ENCODE data around the gene ZNF268. TPM values are rescaled to one million over a fixed set of nuclear protein-coding genes. Genes with fewer than 3 reads are reported as not detected.

ZNF268 gene
- total and polyA plus RNA-seq, 2 donors (not counting 1 experiment from before 2014, with no cell fraction given) = 11.6 to 28.6 TPM

DNA sequence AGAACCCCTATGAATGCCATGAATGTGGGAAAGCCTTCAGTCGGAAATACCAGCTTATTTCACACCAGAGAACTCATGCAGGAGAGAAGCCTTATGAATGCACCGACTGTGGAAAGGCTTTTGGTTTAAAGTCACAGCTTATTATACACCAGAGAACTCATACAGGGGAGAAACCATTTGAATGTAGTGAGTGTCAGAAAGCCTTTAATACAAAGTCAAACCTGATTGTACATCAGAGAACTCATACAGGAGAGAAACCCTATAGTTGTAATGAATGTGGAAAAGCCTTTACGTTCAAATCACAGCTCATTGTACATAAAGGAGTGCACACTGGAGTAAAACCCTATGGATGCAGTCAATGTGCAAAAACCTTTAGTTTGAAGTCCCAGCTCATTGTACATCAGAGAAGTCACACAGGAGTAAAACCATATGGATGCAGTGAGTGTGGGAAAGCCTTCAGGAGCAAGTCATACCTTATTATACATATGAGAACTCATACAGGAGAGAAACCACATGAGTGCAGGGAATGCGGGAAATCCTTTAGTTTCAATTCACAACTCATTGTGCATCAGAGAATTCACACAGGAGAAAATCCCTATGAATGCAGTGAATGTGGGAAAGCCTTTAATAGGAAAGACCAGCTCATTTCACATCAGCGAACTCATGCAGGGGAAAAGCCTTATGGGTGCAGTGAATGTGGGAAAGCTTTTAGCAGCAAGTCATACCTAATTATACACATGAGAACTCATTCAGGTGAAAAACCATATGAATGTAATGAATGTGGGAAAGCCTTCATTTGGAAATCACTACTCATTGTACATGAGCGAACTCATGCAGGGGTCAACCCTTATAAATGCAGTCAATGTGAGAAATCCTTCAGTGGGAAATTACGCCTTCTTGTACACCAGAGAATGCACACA is 22.3 kb downstream of the ZNF268 start:
- no peaks in the 10 kb centered on the region for H4K20me1 ChIP-seq (ENCODE audit: control insufficient read depth, extremely low read depth, insufficient read depth, low read length)
- H3K4me3 ChIP-seq (replicated peaks in 1 of 4; ENCODE audit: control extremely low read depth in 1 of 4, insufficient read depth in 1 of 4, low read depth in 3 of 4, low read length in 4 of 4) = no peak overlapping the region
- no peak for TF ChIP-seq EZH2 (IDR thresholded peaks at IDR 0.05; ENCODE audit: low read length, missing control alignments)
- TF ChIP-seq, protein P1, sequence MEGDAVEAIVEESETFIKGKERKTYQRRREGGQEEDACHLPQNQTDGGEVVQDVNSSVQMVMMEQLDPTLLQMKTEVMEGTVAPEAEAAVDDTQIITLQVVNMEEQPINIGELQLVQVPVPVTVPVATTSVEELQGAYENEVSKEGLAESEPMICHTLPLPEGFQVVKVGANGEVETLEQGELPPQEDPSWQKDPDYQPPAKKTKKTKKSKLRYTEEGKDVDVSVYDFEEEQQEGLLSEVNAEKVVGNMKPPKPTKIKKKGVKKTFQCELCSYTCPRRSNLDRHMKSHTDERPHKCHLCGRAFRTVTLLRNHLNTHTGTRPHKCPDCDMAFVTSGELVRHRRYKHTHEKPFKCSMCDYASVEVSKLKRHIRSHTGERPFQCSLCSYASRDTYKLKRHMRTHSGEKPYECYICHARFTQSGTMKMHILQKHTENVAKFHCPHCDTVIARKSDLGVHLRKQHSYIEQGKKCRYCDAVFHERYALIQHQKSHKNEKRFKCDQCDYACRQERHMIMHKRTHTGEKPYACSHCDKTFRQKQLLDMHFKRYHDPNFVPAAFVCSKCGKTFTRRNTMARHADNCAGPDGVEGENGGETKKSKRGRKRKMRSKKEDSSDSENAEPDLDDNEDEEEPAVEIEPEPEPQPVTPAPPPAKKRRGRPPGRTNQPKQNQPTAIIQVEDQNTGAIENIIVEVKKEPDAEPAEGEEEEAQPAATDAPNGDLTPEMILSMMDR (conservative IDR thresholded peaks at IDR 0.05 in 1 of 2, IDR thresholded peaks at IDR 0.05 in 1 of 2; ENCODE audit: low read depth in 1 of 2, low read length in 2 of 2) = no peak
- no peaks in the 10 kb centered on the region for H3K79me2 ChIP-seq (ENCODE audit: control insufficient read depth, insufficient read depth, low read length)
- H3K9ac ChIP-seq (ENCODE audit: insufficient read depth, low read length) = no peak overlapping the region
- H2AFZ ChIP-seq (ENCODE audit: low read length) = no peak overlapping the region
- H3K27me3 ChIP-seq (ENCODE audit: control insufficient read depth, insufficient read depth, low read length) = no peaks in the 10 kb centered on the region
- H3K36me3 ChIP-seq (ENCODE audit: control insufficient read depth, insufficient read depth, low read length) = peaks cover 5% of the 10 kb centered on the region
- H3K4me2 ChIP-seq (ENCODE audit: extremely low read depth, insufficient read depth, low read length) = no peak overlapping the region
- H3K27ac ChIP-seq (ENCODE audit: insufficient read depth, low read length) = no peak overlapping the region
- peak; percentile 9 to 31 for DNase-seq (ENCODE audit: low read depth in 2 of 2)
- no peaks in the 10 kb centered on the region for H3K4me1 ChIP-seq (ENCODE audit: control insufficient read depth, extremely low read depth, insufficient read depth, low read length)
- peaks cover 19% of the 10 kb centered on the region for H3K9me3 ChIP-seq (ENCODE audit: control insufficient read depth, insufficient read depth, low read depth, low read length)

DNA sequence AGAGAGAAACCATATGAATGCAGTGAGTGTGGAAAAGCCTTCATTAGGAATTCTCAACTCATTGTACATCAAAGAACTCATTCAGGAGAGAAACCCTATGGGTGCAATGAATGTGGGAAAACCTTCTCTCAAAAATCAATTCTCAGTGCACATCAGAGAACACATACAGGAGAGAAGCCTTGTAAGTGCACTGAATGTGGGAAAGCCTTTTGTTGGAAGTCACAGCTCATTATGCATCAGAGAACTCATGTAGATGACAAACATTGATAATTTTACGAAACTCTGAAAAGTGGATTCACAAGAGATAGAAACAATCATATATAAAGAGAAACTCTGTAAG is 22.9 kb downstream of the ZNF268 start:
- no peak overlapping the region for H2AFZ ChIP-seq (ENCODE audit: low read length)
- no peak overlapping the region for H3K9ac ChIP-seq (ENCODE audit: insufficient read depth, low read length)
- H3K36me3 ChIP-seq (ENCODE audit: control insufficient read depth, insufficient read depth, low read length) = peaks cover 5% of the 10 kb centered on the region
- H3K9me3 ChIP-seq (ENCODE audit: control insufficient read depth, insufficient read depth, low read depth, low read length) = peaks cover 19% of the 10 kb centered on the region
- no peaks in the 10 kb centered on the region for H3K79me2 ChIP-seq (ENCODE audit: control insufficient read depth, insufficient read depth, low read length)
- TF ChIP-seq, protein P1 (conservative IDR thresholded peaks at IDR 0.05 in 1 of 2, IDR thresholded peaks at IDR 0.05 in 1 of 2; ENCODE audit: low read depth in 1 of 2, low read length in 2 of 2) = no peak
- TF ChIP-seq EZH2 (IDR thresholded peaks at IDR 0.05; ENCODE audit: low read length, missing control alignments) = no peak
- H3K4me3 ChIP-seq (replicated peaks in 1 of 4; ENCODE audit: control extremely low read depth in 1 of 4, insufficient read depth in 1 of 4, low read depth in 3 of 4, low read length in 4 of 4) = no peak overlapping the region
- no peaks in the 10 kb centered on the region for H3K27me3 ChIP-seq (ENCODE audit: control insufficient read depth, insufficient read depth, low read length)
- no peak overlapping the region for H3K4me2 ChIP-seq (ENCODE audit: extremely low read depth, insufficient read depth, low read length)
- H3K4me1 ChIP-seq (ENCODE audit: control insufficient read depth, extremely low read depth, insufficient read depth, low read length) = no peaks in the 10 kb centered on the region
- DNase-seq (ENCODE audit: low read depth in 2 of 2) = no peak
- no peak overlapping the region for H3K27ac ChIP-seq (ENCODE audit: insufficient read depth, low read length)
- H4K20me1 ChIP-seq (ENCODE audit: control insufficient read depth, extremely low read depth, insufficient read depth, low read length) = no peaks in the 10 kb centered on the region

DNA sequence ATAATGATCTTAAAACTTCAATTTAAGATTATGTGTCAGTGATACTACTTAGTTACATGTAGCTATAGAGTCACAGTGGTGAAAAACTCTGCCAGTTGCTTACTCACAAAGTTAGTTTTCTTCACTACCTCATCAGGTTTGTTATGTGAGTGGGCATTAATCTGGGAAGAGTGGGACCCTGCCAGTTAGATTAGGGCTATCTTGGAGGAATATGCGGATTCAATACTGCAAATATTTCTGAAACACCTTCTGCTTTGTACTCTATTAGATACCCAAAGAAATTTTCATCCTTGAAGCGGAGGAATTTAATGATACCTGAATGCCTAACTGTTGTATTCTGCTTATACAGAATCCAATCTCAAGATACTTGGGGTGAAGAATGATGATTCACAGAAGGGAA is 25.1 kb downstream of the ZNF268 start:
- Histone ChIP-seq H3K9me3 (ENCODE audit: control insufficient read depth, insufficient read depth, low read depth, low read length) (peaks cover 19% of the 10 kb centered on the region), H3K36me3 (ENCODE audit: control insufficient read depth, insufficient read depth, low read length) (peaks cover 5% of the 10 kb centered on the region), H3K4me1 (ENCODE audit: control insufficient read depth, extremely low read depth, insufficient read depth, low read length) (no peaks in the 10 kb centered on the region)

More for the DNA sequence above, 25.1 kb downstream of the ZNF268 start:
- Histone ChIP-seq H3K4me3 (replicated peaks in 1 of 4; ENCODE audit: control extremely low read depth in 1 of 4, insufficient read depth in 1 of 4, low read depth in 3 of 4, low read length in 4 of 4) (no peak overlapping the region), H3K9ac (ENCODE audit: insufficient read depth, low read length) (no peak overlapping the region), H4K20me1 (ENCODE audit: control insufficient read depth, extremely low read depth, insufficient read depth, low read length) (no peaks in the 10 kb centered on the region), H3K27me3 (ENCODE audit: control insufficient read depth, insufficient read depth, low read length) (no peaks in the 10 kb centered on the region), H2AFZ (ENCODE audit: low read length) (no peak overlapping the region), H3K4me2 (ENCODE audit: extremely low read depth, insufficient read depth, low read length) (no peak overlapping the region), H3K27ac (ENCODE audit: insufficient read depth, low read length) (no peak overlapping the region), H3K79me2 (ENCODE audit: control insufficient read depth, insufficient read depth, low read length) (no peaks in the 10 kb centered on the region)
- no peak for DNase-seq (ENCODE audit: low read depth in 2 of 2)
- no peak for TF ChIP-seq EZH2 (IDR thresholded peaks at IDR 0.05; ENCODE audit: low read length, missing control alignments)
- TF ChIP-seq, protein P1 (conservative IDR thresholded peaks at IDR 0.05 in 1 of 2, IDR thresholded peaks at IDR 0.05 in 1 of 2; ENCODE audit: low read depth in 1 of 2, low read length in 2 of 2) = no peak
